Measurements from ENCODE around the gene RSPH1. TPM values are rescaled to one million over a fixed set of nuclear protein-coding genes. Genes with fewer than 3 reads are reported as not detected.

Gene RSPH1
- total and polyA plus RNA-seq, 7 donors = 0.08 to 0.29 TPM; not detected in 5

DNA sequence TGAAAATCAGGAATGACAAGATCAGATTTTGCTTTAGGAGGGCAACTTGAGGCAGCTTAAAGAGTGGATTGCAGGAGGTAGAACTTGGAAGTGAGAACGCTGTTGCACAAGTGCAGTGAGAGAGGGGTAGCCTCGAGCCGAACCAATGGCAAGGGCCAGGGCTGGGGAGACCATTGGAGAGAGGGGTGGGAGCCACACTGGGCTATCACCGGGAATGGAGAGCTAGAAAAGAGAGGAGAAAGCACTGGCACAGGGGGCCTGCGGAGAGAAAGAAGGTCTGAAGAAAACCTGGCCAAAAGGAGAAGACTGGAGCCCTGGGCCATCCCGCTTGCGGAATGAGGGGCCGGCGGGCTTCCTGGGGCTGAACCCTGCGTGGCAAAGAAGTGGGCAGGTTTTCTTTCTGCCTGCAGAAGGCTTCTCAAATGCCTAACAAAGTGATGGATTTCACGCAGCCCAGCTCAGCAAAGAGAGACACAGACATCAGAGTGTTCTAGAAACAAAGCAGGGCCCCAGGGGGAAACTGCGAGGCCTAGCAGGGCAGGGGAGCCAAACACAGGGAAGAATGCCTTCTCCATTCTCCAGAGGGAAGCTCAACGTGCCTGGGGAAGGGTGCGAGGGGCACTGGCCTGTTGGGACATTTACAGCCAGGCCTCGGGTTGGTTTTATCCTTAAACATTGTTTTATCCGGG, 16.5 kb upstream of the RSPH1 start:
- Histone ChIP-seq H3K27me3 (ENCODE audit: insufficient read depth in 3 of 3, low read length in 2 of 3) (no peaks in the 10 kb centered on the region), H3K9me3 (no peaks in the 10 kb centered on the region), H3K36me3 (ENCODE audit: insufficient read depth in 1 of 2, low read depth in 1 of 2) (peaks cover 0 to 4% of the 10 kb centered on the region in 2 donors), H3K27ac (peak overlapping the region; percentile 78), H3K4me3 (peak overlapping the region; percentile 95), H3K4me1 (peaks cover 12% of the 10 kb centered on the region)
- TF ChIP-seq, protein P1, sequence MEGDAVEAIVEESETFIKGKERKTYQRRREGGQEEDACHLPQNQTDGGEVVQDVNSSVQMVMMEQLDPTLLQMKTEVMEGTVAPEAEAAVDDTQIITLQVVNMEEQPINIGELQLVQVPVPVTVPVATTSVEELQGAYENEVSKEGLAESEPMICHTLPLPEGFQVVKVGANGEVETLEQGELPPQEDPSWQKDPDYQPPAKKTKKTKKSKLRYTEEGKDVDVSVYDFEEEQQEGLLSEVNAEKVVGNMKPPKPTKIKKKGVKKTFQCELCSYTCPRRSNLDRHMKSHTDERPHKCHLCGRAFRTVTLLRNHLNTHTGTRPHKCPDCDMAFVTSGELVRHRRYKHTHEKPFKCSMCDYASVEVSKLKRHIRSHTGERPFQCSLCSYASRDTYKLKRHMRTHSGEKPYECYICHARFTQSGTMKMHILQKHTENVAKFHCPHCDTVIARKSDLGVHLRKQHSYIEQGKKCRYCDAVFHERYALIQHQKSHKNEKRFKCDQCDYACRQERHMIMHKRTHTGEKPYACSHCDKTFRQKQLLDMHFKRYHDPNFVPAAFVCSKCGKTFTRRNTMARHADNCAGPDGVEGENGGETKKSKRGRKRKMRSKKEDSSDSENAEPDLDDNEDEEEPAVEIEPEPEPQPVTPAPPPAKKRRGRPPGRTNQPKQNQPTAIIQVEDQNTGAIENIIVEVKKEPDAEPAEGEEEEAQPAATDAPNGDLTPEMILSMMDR (IDR thresholded peaks at IDR 0.05) = no peak
- DNase-seq (no peak), ATAC-seq (no peak)
- intact Hi-C loops (cut with DNase I) = loop anchor here in 1 of 2 donors (5.0 kb wide), 1 partner anchor 45 kb away; no protein-coding TSS in a partner anchor
- WGBS, 3 donors = 93 to 95% (median 94%) methylated on average over 16 of the region's 16 CpGs

DNA sequence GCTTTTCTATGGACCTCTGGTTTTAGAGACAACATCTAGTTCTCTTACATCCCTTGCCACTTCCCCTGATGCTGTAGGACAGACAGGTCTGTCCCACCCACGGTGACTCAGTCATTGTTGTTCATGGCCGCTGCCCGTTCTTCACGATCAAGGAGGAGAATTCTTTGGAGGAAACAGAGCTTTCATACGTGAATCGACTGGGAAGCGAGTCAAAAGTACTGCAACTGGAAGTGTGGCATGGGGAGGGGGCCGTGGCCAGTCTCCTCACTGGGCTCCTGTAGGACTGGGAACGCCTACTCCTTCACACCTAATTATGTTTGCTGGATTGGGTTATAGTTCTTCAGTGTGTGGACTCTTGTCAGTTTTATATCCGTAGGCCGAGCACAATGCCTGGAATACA, 13.2 kb upstream of the RSPH1 start:
- ATAC-seq (no peak), DNase-seq (no peak)
- Histone ChIP-seq H3K27me3 (ENCODE audit: insufficient read depth in 3 of 3, low read length in 2 of 3) (no peaks in the 10 kb centered on the region), H3K27ac (no peak overlapping the region), H3K4me1 (no peaks in the 10 kb centered on the region), H3K9me3 (no peaks in the 10 kb centered on the region), H3K36me3 (ENCODE audit: insufficient read depth in 1 of 2, low read depth in 1 of 2) (no peaks in the 10 kb centered on the region), H3K4me3 (no peak overlapping the region)
- TF ChIP-seq, protein P1 (IDR thresholded peaks at IDR 0.05) = no peak
- intact Hi-C loops (cut with DNase I) = no loop called here
- 62 to 66% (median 63%) methylated on average over 11 of the region's 11 CpGs for WGBS, 3 donors

DNA sequence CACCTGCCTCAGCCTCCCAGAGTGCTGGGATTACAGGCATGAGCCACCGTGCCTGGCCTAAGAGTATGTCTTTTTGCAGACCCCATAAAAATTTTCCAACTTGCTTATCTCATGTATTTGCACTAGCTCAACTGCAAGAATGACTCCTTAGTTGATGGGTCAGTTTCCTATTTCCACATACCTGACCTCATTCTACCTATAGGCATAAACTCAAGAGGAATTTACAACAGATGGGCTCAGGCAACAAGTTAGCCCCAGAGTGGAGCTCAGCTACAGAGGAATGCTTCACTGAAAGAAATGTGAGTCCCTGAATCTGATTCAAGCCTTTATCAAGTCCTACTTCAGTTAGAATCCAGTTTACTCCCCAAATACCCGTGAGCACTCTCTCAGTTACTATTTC, 12.3 kb upstream of the RSPH1 start:
- Histone ChIP-seq H3K4me1 (no peaks in the 10 kb centered on the region), H3K27ac (no peak overlapping the region), H3K4me3 (no peak overlapping the region), H3K27me3 (ENCODE audit: insufficient read depth in 3 of 3, low read length in 2 of 3) (no peaks in the 10 kb centered on the region), H3K9me3 (no peaks in the 10 kb centered on the region), H3K36me3 (ENCODE audit: insufficient read depth in 1 of 2, low read depth in 1 of 2) (no peaks in the 10 kb centered on the region)
- intact Hi-C loops (cut with DNase I) = no loop called here
- DNase-seq (no peak), ATAC-seq (no peak)
- TF ChIP-seq, protein P1 (IDR thresholded peaks at IDR 0.05) = no peak
- 88 to 97% (median 89%) methylated on average over 2 of the region's 2 CpGs for WGBS, 3 donors

DNA sequence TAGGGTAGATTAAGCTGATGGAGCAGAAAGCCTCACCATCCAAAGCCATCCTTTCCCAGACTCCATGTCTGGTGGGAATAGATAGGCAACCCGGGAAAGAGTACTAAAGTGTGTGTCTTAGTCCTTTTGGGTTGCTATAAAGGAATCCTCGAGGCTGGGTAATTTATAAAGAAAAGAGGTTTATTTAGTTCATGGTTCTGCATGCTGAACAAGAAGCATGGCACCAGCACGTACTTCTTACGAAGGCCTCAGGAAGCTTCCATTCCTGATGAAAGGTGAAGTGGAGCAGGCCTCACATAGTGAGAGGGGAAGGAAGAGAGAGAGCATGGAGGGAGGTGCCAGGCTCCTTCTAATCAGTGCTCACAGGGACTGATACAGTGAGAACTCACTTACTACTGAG, 11.4 kb upstream of the RSPH1 start:
- no peak for ATAC-seq

More for the DNA sequence above, 11.4 kb upstream of the RSPH1 start:
- Histone ChIP-seq H3K27me3 (ENCODE audit: insufficient read depth in 3 of 3, low read length in 2 of 3) (no peaks in the 10 kb centered on the region), H3K4me1 (no peaks in the 10 kb centered on the region), H3K4me3 (no peak overlapping the region), H3K27ac (no peak overlapping the region), H3K36me3 (ENCODE audit: insufficient read depth in 1 of 2, low read depth in 1 of 2) (no peaks in the 10 kb centered on the region), H3K9me3 (no peaks in the 10 kb centered on the region)
- intact Hi-C loops (cut with DNase I) = no loop called here
- 91 to 95% (median 92%) methylated on average over 4 of the region's 4 CpGs for WGBS, 3 donors
- DNase-seq = no peak
- TF ChIP-seq, protein P1 (IDR thresholded peaks at IDR 0.05) = no peak
